ENCODE results near the gene JMJD8. TPM values are rescaled to one million over a fixed set of nuclear protein-coding genes. Genes with fewer than 3 reads are reported as not detected.

JMJD8 gene
- total and polyA plus RNA-seq, 9 of the 15 experiments (the other 6 are each of a cell fraction or from before 2014, with no cell fraction given) = 1.2 to 50.6 (median 29.3) TPM

DNA sequence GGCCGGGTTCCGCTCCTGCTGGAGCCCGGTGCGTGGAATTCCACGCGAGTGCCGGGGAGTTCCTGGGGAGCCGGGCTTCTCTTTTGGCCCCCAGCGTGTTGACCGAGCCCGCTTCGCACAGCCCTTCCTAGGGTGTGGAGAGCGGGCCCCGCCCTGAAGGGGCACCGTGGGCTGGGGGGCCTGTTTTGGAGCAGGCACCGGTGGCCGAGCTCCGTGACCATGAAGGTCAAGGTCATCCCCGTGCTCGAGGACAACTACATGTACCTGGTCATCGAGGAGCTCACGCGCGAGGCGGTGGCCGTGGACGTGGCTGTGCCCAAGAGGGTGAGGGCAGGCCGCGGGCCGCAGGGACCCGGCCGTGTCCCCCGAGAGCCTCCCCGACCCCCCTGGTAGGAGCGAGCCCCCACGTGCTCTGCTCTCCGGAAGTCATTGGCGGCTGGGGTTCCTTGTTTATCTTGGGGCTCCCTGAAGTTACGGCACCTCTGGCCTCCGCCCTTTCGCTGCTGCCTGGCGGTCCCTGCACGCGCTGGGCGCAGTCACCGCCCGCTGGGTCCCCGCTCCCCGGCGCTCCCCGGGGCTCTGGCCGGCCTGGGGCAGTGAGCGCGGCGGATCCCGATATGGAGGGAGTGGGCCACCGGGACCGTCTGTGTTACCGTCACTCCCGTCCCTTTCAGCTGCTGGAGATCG lies 43.3 kb upstream of the JMJD8 start (continued):
- TF ChIP-seq ZNF655 (CRISPR knock-in tag; IDR thresholded peaks at IDR 0.05) (no peak), PHF8 (IDR thresholded peaks at IDR 0.05; ENCODE audit: borderline replicate concordance, low read length) (peak; percentile 50; the same call in 1 of the 2 replicates), POLR2AphosphoS5 (IDR thresholded peaks at IDR 0.05; ENCODE audit: control insufficient read depth, insufficient read depth, low read depth, low read length) (no peak; the same call in 1 of the 2 replicates), KAT8 (IDR thresholded peaks at IDR 0.05; ENCODE audit: low read depth) (no peak), TAF9B (IDR thresholded peaks at IDR 0.05; ENCODE audit: partially characterized antibody) (no peak), FOSL1 (tag; conservative IDR thresholded peaks at IDR 0.05) (no peak), ZFX (CRISPR knock-in tag; IDR thresholded peaks at IDR 0.05) (peak; percentile 50), NFE2 (IDR thresholded peaks at IDR 0.05; ENCODE audit: low read depth) (no peak), ZEB2 (IDR thresholded peaks at IDR 0.05) (no peak), ERF (CRISPR knock-in tag; IDR thresholded peaks at IDR 0.05) (0 out of 2 replicates have a peak, but pooled peaks have one; percentile 35), ZSCAN29 (IDR thresholded peaks at IDR 0.05) (no peak), ETV5 (CRISPR knock-in tag; IDR thresholded peaks at IDR 0.05; ENCODE audit: low read depth) (peak; percentile 63; the same call in 1 of the 2 replicates), FOXA3 (CRISPR knock-in tag; conservative IDR thresholded peaks at IDR 0.05 in 1 of 2, IDR thresholded peaks at IDR 0.05 in 1 of 2) (peak in 1 of 2 experiments; percentile 74; a peak in 2 of 4 replicates), GABPB1 (CRISPR knock-in tag; IDR thresholded peaks at IDR 0.05) (peak; percentile 61; the same call in 1 of the 2 replicates), NFYB (IDR thresholded peaks at IDR 0.05; ENCODE audit: extremely low read depth, insufficient read length) (no peak), PTRF (tag; IDR thresholded peaks at IDR 0.05) (no peak), RERE (CRISPR knock-in tag; IDR thresholded peaks at IDR 0.05; ENCODE audit: borderline replicate concordance) (no peak), ZBTB17 (CRISPR knock-in tag; IDR thresholded peaks at IDR 0.05) (0 out of 2 replicates have a peak, but pooled peaks have one; percentile 33)

All from K562 (cell line).